NCI-H774 (cell line): ENCODE results near the gene HBE1.

Source experiments
- DNase-seq: peaks from one replicate; lab custom pipeline; 2025; lab: John Stamatoyannopoulos, UW

The HBE1 gene

GRCh38 chr11:5233307-5233706, 36.4 kb downstream of the HBE1 start:
- DNase-seq: no peak

- no peak for DNase-seq
Observed at GRCh38 chr11:5232821-5233220, 36.9 kb downstream of the HBE1 start.

- no peak for DNase-seq
Observed at GRCh38 chr11:5232176-5232575, 37.6 kb downstream of the HBE1 start.

- no peak for DNase-seq
Observed at GRCh38 chr11:5231111-5231510, 38.6 kb downstream of the HBE1 start.

- no peak for DNase-seq
Observed at GRCh38 chr11:5230266-5230665, 39.5 kb downstream of the HBE1 start.

GRCh38 chr11:5229796-5230195, 39.9 kb downstream of the HBE1 start:
- DNase-seq: no peak

- no peak for DNase-seq
Observed at GRCh38 chr11:5229356-5229755, 40.4 kb downstream of the HBE1 start.

- no peak for DNase-seq
Observed at GRCh38 chr11:5228124-5228523, 41.6 kb downstream of the HBE1 start.

- no peak for DNase-seq
Observed at GRCh38 chr11:5227681-5228080, 42.1 kb downstream of the HBE1 start.

- no peak for DNase-seq
Observed at GRCh38 chr11:5226732-5227310, 42.9 kb downstream of the HBE1 start, which contains the start of gene HBB. TSS of gene HBB (minus strand) at chr11:5227071. CDS start at chr11:5227021, 50 bp downstream.

GRCh38 chr11:5225480-5225871, 44.3 kb downstream of the HBE1 start:
- DNase-seq: no peak

- DNase-seq: no peak
Observed at GRCh38 chr11:5224538-5225479, 44.9 kb downstream of the HBE1 start.

- DNase-seq: no peak
Observed at GRCh38 chr11:5223686-5224085, 46.1 kb downstream of the HBE1 start.

GRCh38 chr11:5223146-5223545, 46.6 kb downstream of the HBE1 start:
- no peak for DNase-seq
